ENCODE data around the gene ZNF674. TPM values are rescaled to one million over a fixed set of nuclear protein-coding genes. Genes with fewer than 3 reads are reported as not detected.

The ZNF674 gene
- polyA plus RNA-seq, 2 of the 4 experiments (the other 2 are of a cell fraction): 2.6 to 6.3 TPM

GRCh38 chrX:46582966-46583365 lies 37.7 kb upstream of the ZNF674 start:
- DNase-seq (ENCODE audit: low read depth in 1 of 2, low spot score in 1 of 2) (peak in 1 of 2 experiments; percentile 47), ATAC-seq (peak; percentile 64 to 71; a peak in 5 of 6 replicates), FAIRE-seq (no peak)
- Histone ChIP-seq H3K4me2 (peak overlapping the region; percentile 74), H3K4me3 (no peak overlapping the region), H3K9me3 (no peaks in the 10 kb centered on the region), H3K4me1 (peaks cover 63% of the 10 kb centered on the region), H3K27ac (peak overlapping the region; percentile 84 to 88)
- 0% methylated on average over 1 of the region's 1 CpG for WGBS (ENCODE audit: missing lambda C conversion rate)
- CTCF ChIA-PET: no interaction called here
- POLR2A ChIA-PET: interaction anchor here (0.6 to 1.0 kb wide), 3 partner anchors 9 to 547 kb away, joined by 5 to 7 read pairs (median 5); no protein-coding TSS in a partner anchor
- peak; percentile 40; the same call in 1 of the 2 replicates for TF ChIP-seq JUNB (IDR thresholded peaks at IDR 0.05)
- TF ChIP-seq KDM5A (IDR thresholded peaks at IDR 0.05): no peak
- no peak for TF ChIP-seq ZNF302 (CRISPR knock-in tag; IDR thresholded peaks at IDR 0.05)
- peak in 1 of 2 experiments; percentile 28; a peak in 1 of 5 replicates for TF ChIP-seq EP300 (IDR thresholded peaks at IDR 0.05)
- TF ChIP-seq GATA3 (IDR thresholded peaks at IDR 0.05; ENCODE audit: borderline replicate concordance): 0 out of 2 replicates have a peak, but pooled peaks have one; percentile 17
- 0 out of 2 replicates have a peak, but pooled peaks have one; percentile 13 for TF ChIP-seq FOSL2 (IDR thresholded peaks at IDR 0.05)
- no peak for TF ChIP-seq FOSL2 (CRISPR knock-in tag; IDR thresholded peaks at IDR 0.05)
- TF ChIP-seq CEBPB (IDR thresholded peaks at IDR 0.05): peak; percentile 34 to 62; a peak in 2 of 4 replicates

GRCh38 chrX:46582325-46582724 lies 37.1 kb upstream of the ZNF674 start:
- H3K9me3 ChIP-seq: no peaks in the 10 kb centered on the region
- H3K4me3 ChIP-seq: no peak overlapping the region; the same call in 2 of the 3 replicates
- H3K4me1 ChIP-seq: peaks cover 63% of the 10 kb centered on the region
- TF ChIP-seq POLR2AphosphoS2 (conservative IDR thresholded peaks at IDR 0.05; ENCODE audit: low read length): no peak
- TF ChIP-seq JUNB (IDR thresholded peaks at IDR 0.05): no peak
- 0 out of 2 replicates have a peak, but pooled peaks have one; percentile 9 for TF ChIP-seq FOSL2 (IDR thresholded peaks at IDR 0.05)
- no peak for TF ChIP-seq FOSL2 (CRISPR knock-in tag; IDR thresholded peaks at IDR 0.05)
- no peak for TF ChIP-seq FOXS1 (CRISPR knock-in tag; IDR thresholded peaks at IDR 0.05)
- no peak for TF ChIP-seq NR3C1 (IDR thresholded peaks at IDR 0.05)
- peak; percentile 33; the same call in 1 of the 2 replicates for TF ChIP-seq HOXB5 (CRISPR knock-in tag; IDR thresholded peaks at IDR 0.05)
- DNase-seq (ENCODE audit: low read depth in 1 of 2, low spot score in 1 of 2): no peak
- ChIA-PET POLR2A (interaction anchor here (1.0 kb wide), 1 partner anchor 547 kb away, joined by 7 read pairs; no protein-coding TSS in a partner anchor), CTCF (interaction anchor here (1.3 kb wide), 1 partner anchor 10 kb away, joined by 3 read pairs; no protein-coding TSS in a partner anchor)
- H3K27ac ChIP-seq: peak overlapping the region; percentile 84 to 88
- ATAC-seq: peak; percentile 67 to 76; a peak in 5 of 6 replicates
- 19% methylated on average over 3 of the region's 3 CpGs for WGBS (ENCODE audit: missing lambda C conversion rate)
- FAIRE-seq: no peak
- H3K4me2 ChIP-seq: peak overlapping the region; percentile 74

- FAIRE-seq (no peak), DNase-seq (ENCODE audit: low read depth in 1 of 2, low spot score in 1 of 2) (no peak), ATAC-seq (no peak)
- no peak overlapping the region for H3K4me3 ChIP-seq
- peak overlapping the region in 1 of 2 experiments; percentile 88; a peak in 3 of 6 replicates for H3K27ac ChIP-seq
- TF ChIP-seq, protein P1, sequence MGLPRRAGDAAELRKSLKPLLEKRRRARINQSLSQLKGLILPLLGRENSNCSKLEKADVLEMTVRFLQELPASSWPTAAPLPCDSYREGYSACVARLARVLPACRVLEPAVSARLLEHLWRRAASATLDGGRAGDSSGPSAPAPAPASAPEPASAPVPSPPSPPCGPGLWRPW (IDR thresholded peaks at IDR 0.05): no peak
- TF ChIP-seq RAD21 (conservative IDR thresholded peaks at IDR 0.05 in 1 of 2, IDR thresholded peaks at IDR 0.05 in 1 of 2): no peak
- TF ChIP-seq HOXB13 (CRISPR knock-in tag; IDR thresholded peaks at IDR 0.05; ENCODE audit: low read depth): no peak
- no peak for TF ChIP-seq REST (IDR thresholded peaks at IDR 0.05)
- no peak for TF ChIP-seq ZFP36 (IDR thresholded peaks at IDR 0.05; ENCODE audit: borderline replicate concordance, partially characterized antibody)
- ChIA-PET POLR2A (no interaction called here), CTCF (interaction anchor here (1.4 to 1.6 kb wide), 2 partner anchors 24 to 61 kb away, joined by 3 to 5 read pairs; no protein-coding TSS in a partner anchor)
- H3K4me1 ChIP-seq: peaks cover 54% of the 10 kb centered on the region
- no peaks in the 10 kb centered on the region for H3K9me3 ChIP-seq
- 96% methylated on average over 6 of the region's 6 CpGs for WGBS (ENCODE audit: missing lambda C conversion rate)
- no peak overlapping the region for H3K4me2 ChIP-seq
These were observed 35.4 kb upstream of the ZNF674 start for GRCh38 chrX:46580613-46581012.
